Activated CD4-positive, alpha-beta memory T cell treated with anti-CD3 and anti-CD28 coated beads for 36 hours (primary cell): ENCODE results near the gene CHRNE. TPM values are rescaled to one million over a fixed set of nuclear protein-coding genes. Genes with fewer than 3 reads are reported as not detected.

ENCODE experiments used
- CTCF ChIA-PET: fragments of 350-600 bp; sonication (Branson Sonifier 250); formaldehyde crosslinking; loops from one replicate; lab custom pipeline; 2021; ENCODE audit warnings: antibody characterized with exemption, inconsistent platforms; lab: Charles Lee
- POLR2A ChIA-PET: fragments of 350-600 bp; sonication (Branson Sonifier 250); formaldehyde crosslinking; loops from one replicate; lab custom pipeline; 2021; ENCODE audit warnings: antibody characterized with exemption; lab: Charles Lee
- DNase-seq: peaks from one replicate; pipeline ENCODE4 v3.0.0-alpha.2; 2020
- H3K27ac Mint-ChIP-seq: one replicate; pipeline ENCODE4 v1.8.0; 2021; ENCODE audit warnings: mixed read lengths
- H3K27me3 Mint-ChIP-seq: one replicate; pipeline ENCODE4 v1.8.0; 2021; ENCODE audit warnings: mixed read lengths
- H3K36me3 Mint-ChIP-seq: one replicate; pipeline ENCODE4 v1.8.0; 2021; ENCODE audit warnings: mixed read lengths
- H3K4me1 Mint-ChIP-seq: one replicate; pipeline ENCODE4 v1.8.0; 2021; ENCODE audit warnings: low read depth, mixed read lengths
- H3K4me3 Mint-ChIP-seq: one replicate; pipeline ENCODE4 v1.8.0; 2021; ENCODE audit warnings: mild to moderate bottlenecking, mixed read lengths
- H3K9me3 Mint-ChIP-seq: one replicate; pipeline ENCODE4 v1.8.0; 2021; ENCODE audit warnings: mixed read lengths
- intact Hi-C: fragments of 100-400 bp; cut with micrococcal nuclease; formaldehyde crosslinking; loops from one replicate; pipeline ENCODE4 v1.15.1; 2023
- total RNA-seq, 2 experiments: library from RNA; stranded (reverse); gene quantifications; one replicate each; pipeline ENCODE4 v1.2.3, GENCODE V29; 2021

Gene CHRNE
- total RNA-seq, 2 experiments from 2014 or later, result 0.45 to 0.56 TPM

DNA sequence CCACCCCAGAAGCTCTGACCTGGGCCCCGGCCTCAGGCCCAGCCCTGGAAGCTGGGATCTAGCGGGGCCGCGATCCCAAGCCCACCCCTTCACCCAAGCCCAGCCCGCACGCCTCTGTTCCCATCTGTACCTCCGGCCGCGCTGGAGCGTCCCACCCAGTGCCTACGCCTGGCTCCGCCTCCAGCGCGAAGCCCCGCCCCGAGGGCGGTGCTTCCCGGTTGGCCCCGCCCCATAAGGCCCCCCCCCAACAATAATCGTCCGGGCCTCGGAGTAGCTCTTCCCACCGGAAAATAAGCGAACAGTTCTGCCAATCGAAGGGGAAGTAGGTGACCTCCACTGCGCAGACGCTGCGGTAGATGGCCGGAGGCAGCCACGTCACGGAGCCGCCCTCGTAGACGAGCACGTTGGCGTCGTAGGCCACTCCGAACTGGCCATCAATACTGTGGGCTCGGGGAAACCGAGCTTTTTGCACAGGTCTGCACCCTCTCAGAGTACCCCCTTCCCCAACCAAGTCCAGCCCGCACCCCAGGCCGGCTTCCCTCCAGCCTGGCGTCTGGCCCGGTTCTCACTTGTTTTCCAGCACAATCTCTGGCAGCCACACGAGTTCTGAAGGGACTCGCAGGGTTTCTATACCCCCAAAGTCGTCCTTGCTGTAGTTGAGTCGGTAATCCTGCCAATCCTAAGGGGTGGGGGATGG, 1.1 kb downstream of the CHRNE start:
- Mint-ChIP-seq H3K27ac (no peak overlapping the region), H3K36me3 (peaks cover 4% of the 10 kb centered on the region), H3K27me3 (peaks cover 1% of the 10 kb centered on the region), H3K4me3 (no peak overlapping the region), H3K9me3 (no peaks in the 10 kb centered on the region), H3K4me1 (peaks cover 36% of the 10 kb centered on the region)
- DNase-seq, result no peak
- POLR2A ChIA-PET, result interaction anchor here (1.0 to 3.5 kb wide), 3 partner anchors 38 to 111 kb away, joined by 3 to 15 read pairs (median 13); partner anchors contain the start of genes PFN1, RNF167 and SLC25A11
- CTCF ChIA-PET, result interaction anchor here (0.6 to 2.1 kb wide), 7 partner anchors 23 to 161 kb away, joined by 3 to 8 read pairs (median 4); partner anchors contain the start of genes GLTPD2 and SPAG7
- intact Hi-C loops, result loop anchor here (2.0 to 5.0 kb wide), 2 partner anchors 39 to 109 kb away; partner anchors contain the start of genes RNF167 and SLC25A11

DNA sequence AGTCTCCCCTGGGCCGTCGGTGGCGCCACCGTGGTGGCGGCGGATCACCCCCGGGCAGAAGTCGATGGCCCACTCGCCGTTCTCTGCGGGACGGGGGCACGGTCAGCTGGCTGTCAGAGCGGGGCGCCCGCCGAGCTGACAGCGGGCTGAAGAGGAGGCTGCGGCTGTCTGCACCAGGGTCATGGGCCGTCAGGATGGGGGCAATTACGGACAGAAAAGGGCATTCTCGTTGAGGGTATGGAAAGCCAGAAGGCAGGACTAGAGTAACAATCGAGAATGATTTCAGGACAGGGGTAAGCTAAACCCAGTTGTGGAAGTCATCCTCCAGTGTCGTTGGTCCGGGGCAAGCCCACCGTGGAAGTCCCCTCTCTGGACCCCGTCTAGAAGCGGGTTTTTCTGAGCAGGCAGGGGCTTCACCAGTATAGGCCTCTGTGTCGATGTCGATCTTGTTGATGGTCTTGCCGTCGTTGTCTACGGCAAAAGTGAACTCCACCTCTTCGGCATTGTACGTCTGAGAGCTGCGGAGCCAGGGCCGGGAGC, 1.7 kb downstream of the CHRNE start:
- H3K27ac Mint-ChIP-seq, result no peak overlapping the region
- POLR2A ChIA-PET, result interaction anchor here (1.0 to 3.5 kb wide), 3 partner anchors 39 to 111 kb away, joined by 3 to 15 read pairs (median 13); partner anchors contain the start of genes PFN1, RNF167 and SLC25A11
- H3K36me3 Mint-ChIP-seq, result peaks cover 4% of the 10 kb centered on the region
- no peaks in the 10 kb centered on the region for H3K9me3 Mint-ChIP-seq
- DNase-seq, result no peak
- peaks cover 1% of the 10 kb centered on the region for H3K27me3 Mint-ChIP-seq
- CTCF ChIA-PET, result interaction anchor here (0.6 to 2.1 kb wide), 5 partner anchors 33 to 118 kb away, joined by 3 to 10 read pairs (median 4); partner anchors contain the start of genes GLTPD2 and SPAG7
- H3K4me3 Mint-ChIP-seq, result peak overlapping the region; percentile 88
- H3K4me1 Mint-ChIP-seq, result peaks cover 36% of the 10 kb centered on the region
- intact Hi-C loops, result loop anchor here (5.0 kb wide), 1 partner anchor 109 kb away; no protein-coding TSS in a partner anchor

DNA sequence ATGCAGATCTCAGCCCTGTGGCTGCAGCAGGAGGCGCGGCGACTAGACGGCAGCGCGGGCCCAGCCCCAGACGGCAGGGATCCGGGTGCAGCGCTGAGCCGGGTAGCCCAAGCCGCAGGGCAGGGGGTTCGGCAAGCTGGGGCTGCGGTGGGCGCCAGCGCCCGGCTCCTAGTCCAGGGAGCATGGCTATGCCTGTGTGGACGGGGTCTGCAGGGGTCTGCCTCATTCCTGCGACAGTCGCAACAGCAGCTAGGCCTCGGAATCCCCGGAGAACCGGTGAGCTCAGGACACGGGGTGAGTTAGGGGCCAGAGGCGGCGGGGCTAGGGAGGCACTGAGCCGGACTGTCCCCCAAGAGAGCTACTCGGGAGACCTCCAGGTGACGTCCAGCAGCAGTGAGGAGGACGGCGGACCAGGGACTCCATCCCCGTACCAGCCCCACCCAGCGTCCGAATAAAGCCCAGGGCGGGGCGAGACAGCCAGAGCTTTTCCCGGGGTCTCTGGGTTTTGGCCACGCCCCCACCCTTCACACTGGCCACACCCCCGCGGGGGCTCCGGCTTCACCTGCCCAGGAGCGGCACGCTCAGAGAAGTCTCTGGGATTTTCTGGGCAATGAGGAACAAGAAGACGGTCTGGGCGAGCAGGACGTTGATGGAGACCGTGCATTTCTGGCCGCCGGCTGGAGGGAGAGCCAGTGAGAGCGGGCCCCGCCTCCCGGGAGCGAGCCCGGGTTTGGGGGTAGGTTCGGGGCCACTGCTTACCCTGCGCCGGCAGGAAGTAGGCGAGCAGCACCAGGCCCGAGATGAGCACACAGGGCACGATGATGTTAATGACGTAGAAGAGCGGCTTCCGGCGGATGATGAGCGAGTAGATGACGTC, 2.4 kb downstream of the CHRNE start:
- intact Hi-C loops, result loop anchor here (5.0 kb wide), 1 partner anchor 108 kb away; no protein-coding TSS in a partner anchor
- peaks cover 36% of the 10 kb centered on the region for H3K4me1 Mint-ChIP-seq
- peaks cover 1% of the 10 kb centered on the region for H3K27me3 Mint-ChIP-seq
- H3K9me3 Mint-ChIP-seq, result no peaks in the 10 kb centered on the region
- CTCF ChIA-PET, result interaction anchor here (1.1 to 2.1 kb wide), 7 partner anchors 9 to 198 kb away, joined by 3 to 11 read pairs (median 6); partner anchors contain the start of genes ARRB2 and CAMTA2
- DNase-seq, result peak; percentile 71
- peaks cover 10% of the 10 kb centered on the region for H3K36me3 Mint-ChIP-seq
- POLR2A ChIA-PET, result interaction anchor here (0.7 to 3.5 kb wide), 7 partner anchors 39 to 191 kb away, joined by 3 to 15 read pairs (median 4); partner anchors contain the start of genes GLTPD2, MED11, PFN1 and RNF167
- H3K27ac Mint-ChIP-seq, result peak overlapping the region; percentile 23
- peak overlapping the region; percentile 88 for H3K4me3 Mint-ChIP-seq

DNA sequence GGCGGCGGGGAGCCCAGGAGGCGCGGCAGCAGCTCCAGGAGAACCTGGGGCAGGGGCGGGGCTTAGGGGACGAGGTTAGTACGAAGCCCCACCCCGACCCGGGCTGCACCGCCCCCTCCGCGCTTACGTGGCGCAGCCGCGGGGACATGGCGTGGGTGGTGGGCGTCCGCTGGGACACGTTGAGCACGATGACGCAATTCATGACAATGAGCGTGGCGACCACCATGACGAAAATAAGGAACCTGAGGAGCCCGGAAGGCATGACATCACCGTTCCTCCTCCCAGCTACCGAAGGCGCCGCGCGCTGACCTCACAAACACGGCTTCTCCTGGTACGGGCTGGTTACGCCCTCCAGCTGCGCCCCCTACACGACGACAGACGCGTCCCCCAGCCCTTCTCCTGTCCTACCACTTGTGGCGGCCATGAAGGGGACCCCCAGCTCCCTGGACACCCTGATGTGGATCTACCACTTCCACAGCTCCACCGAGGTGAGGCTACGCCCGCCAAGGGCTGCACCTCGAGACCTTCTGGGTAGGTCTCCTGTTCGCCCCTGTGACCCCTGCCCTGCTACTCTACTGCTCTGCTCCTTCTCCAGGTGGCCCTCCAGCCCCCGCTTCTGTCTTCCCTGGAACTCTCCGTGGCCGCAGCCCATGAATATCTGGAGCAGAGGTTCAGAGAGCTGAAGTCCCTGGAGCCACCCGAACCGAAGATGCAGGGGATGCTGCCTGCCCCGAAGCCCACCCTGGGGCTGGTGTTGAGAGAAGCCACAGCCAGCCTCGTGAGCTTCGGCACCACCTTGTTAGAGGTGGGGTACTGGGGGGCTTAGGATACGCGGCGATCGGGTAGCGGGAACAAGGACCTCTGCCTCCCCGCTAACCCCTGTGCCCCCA, 3.3 kb downstream of the CHRNE start, which contains the start of gene C17orf107:
TSS of gene C17orf107 (plus strand) at position 196 of the 890 bp plus-strand sequence. CDS start at position 423, 227 bp downstream.
- H3K4me1 Mint-ChIP-seq, result peaks cover 36% of the 10 kb centered on the region
- ChIA-PET POLR2A (interaction anchor here (0.6 to 3.5 kb wide), 12 partner anchors 40 to 253 kb away, joined by 3 to 15 read pairs (median 3); partner anchors contain the start of genes GLTPD2, MED11, PFN1 and RNF167), CTCF (interaction anchor here (0.6 to 2.1 kb wide), 9 partner anchors 10 to 198 kb away, joined by 3 to 11 read pairs (median 5); partner anchors contain the start of genes ARRB2, CAMTA2, RNF167 and SLC25A11)
- peak within 1 kb of the TSS; percentile 88 for H3K4me3 Mint-ChIP-seq
- peaks cover 1% of the 10 kb centered on the region for H3K27me3 Mint-ChIP-seq
- H3K27ac Mint-ChIP-seq, result peak within 1 kb of the TSS; percentile 77
- peak; percentile 98 for DNase-seq
- intact Hi-C loops, result loop anchor here (5.0 kb wide), 1 partner anchor 107 kb away; no protein-coding TSS in a partner anchor
- no peaks in the 10 kb centered on the region for H3K9me3 Mint-ChIP-seq
- H3K36me3 Mint-ChIP-seq, result peaks cover 14% of the 10 kb centered on the region

DNA sequence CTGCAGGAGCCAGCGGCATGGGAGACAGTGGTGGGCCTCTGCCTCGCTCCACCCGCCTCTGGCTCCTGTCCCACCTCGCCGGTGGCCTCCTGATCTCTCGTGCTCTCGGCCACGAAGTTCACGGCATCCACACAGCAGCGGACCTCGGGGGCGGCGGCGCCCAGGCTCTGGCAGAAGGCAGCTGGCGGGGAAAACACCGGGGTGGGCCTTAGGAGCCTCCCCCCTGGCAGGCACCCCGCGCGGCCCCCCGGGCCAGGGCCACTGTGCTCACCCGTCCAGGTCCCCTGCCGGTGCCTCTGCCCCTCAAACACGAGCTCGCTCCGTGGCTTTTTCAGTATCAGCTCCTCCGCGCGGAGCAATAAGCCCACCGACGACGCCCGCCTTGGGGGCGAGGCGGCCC, 4.0 kb downstream of the CHRNE start:
- H3K27me3 Mint-ChIP-seq, result peaks cover 1% of the 10 kb centered on the region
- H3K9me3 Mint-ChIP-seq, result no peaks in the 10 kb centered on the region
- peaks cover 14% of the 10 kb centered on the region for H3K36me3 Mint-ChIP-seq
- H3K27ac Mint-ChIP-seq, result no peak overlapping the region
- ChIA-PET CTCF (interaction anchor here (0.6 to 2.1 kb wide), 6 partner anchors 11 to 137 kb away, joined by 4 to 11 read pairs (median 6); partner anchors contain the start of genes RNF167 and SLC25A11), POLR2A (interaction anchor here (0.8 to 3.5 kb wide), 7 partner anchors 41 to 252 kb away, joined by 3 to 15 read pairs (median 3); partner anchors contain the start of genes GLTPD2, PFN1, RNF167 and SLC25A11)
- H3K4me3 Mint-ChIP-seq, result peak overlapping the region; percentile 54
- DNase-seq, result no peak
- peaks cover 36% of the 10 kb centered on the region for H3K4me1 Mint-ChIP-seq
- intact Hi-C loops, result no loop called here

DNA sequence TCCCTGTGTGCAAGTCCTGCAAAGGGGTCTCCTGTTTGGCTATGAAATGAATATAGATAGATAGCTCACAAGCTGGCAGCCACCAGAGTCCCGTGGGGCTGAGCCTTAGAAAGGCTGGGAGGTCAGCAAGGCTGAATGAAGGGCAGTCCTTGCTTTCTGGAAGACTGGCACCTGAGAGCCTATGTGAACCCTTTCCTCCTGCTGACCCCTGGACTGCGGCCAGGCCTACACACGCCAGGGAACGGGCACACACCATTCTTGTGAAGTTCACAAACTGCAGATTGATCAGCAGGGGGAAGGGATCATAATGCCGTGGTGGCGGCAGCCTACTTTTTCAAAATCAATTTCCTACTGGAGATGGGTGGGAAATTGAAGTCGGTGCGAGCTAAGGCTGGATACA, 4.5 kb downstream of the CHRNE start:
- Mint-ChIP-seq H3K4me3 (peak overlapping the region; percentile 54), H3K9me3 (no peaks in the 10 kb centered on the region), H3K36me3 (peaks cover 14% of the 10 kb centered on the region), H3K4me1 (peaks cover 32% of the 10 kb centered on the region), H3K27ac (no peak overlapping the region), H3K27me3 (peaks cover 1% of the 10 kb centered on the region)
- ChIA-PET CTCF (interaction anchor here (1.0 to 1.4 kb wide), 3 partner anchors 11 to 109 kb away, joined by 3 to 5 read pairs (median 4); partner anchors contain the start of genes RNF167 and SLC25A11), POLR2A (interaction anchor here (3.5 kb wide), 1 partner anchor 41 kb away, joined by 15 read pairs; the partner anchor contains the start of genes RNF167 and SLC25A11)
- intact Hi-C loops, result no loop called here
- DNase-seq, result no peak

DNA sequence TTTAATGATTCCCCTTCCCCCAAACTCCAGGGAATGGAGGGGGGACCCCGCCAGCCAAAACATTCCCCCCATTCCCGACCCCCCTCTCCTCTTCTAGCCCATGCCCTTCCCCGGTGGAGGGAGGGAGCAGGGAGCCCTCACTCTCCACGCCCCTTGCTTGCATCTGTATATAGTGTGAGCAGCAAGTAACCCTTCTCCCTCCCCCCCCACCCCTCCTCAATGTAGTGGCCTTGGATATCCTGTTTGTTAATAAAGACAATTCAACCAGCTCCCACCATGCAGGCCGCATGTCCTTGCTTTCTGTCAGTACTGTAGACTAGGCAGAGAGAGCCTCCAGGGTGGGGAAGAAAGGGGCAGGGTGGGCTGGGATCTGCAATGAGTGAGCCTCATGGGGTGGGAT, 5.1 kb downstream of the CHRNE start:
- DNase-seq, result no peak
- Mint-ChIP-seq H3K4me3 (no peak overlapping the region), H3K27ac (no peak overlapping the region), H3K36me3 (peaks cover 14% of the 10 kb centered on the region), H3K27me3 (peaks cover 1% of the 10 kb centered on the region), H3K9me3 (no peaks in the 10 kb centered on the region), H3K4me1 (peaks cover 27% of the 10 kb centered on the region)
- CTCF ChIA-PET, result interaction anchor here (1.0 to 1.4 kb wide), 2 partner anchors 10 to 108 kb away, joined by 3 to 4 read pairs; no protein-coding TSS in a partner anchor
- POLR2A ChIA-PET, result no interaction called here
- intact Hi-C loops, result no loop called here

DNA sequence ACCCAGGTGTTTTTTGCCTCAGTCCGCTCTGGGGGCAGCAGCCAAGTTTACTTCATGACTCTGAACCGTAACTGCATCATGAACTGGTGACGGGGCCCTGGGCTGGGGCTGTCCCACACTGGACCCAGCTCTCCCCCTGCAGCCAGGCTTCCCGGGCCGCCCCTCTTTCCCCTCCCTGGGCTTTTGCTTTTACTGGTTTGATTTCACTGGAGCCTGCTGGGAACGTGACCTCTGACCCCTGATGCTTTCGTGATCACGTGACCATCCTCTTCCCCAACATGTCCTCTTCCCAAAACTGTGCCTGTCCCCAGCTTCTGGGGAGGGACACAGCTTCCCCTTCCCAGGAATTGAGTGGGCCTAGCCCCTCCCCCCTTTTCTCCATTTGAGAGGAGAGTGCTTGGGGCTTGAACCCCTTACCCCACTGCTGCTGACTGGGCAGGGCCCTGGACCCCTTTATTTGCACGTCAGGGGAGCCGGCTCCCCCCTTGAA, 5.7 kb downstream of the CHRNE start:
- H3K36me3 Mint-ChIP-seq, result peaks cover 14% of the 10 kb centered on the region
- H3K4me3 Mint-ChIP-seq, result no peak overlapping the region
- ChIA-PET CTCF (interaction anchor here (1.0 to 1.4 kb wide), 3 partner anchors 9 to 107 kb away, joined by 3 to 4 read pairs (median 3); no protein-coding TSS in a partner anchor), POLR2A (no interaction called here)
- no peak for DNase-seq
- H3K9me3 Mint-ChIP-seq, result no peaks in the 10 kb centered on the region
- peaks cover 1% of the 10 kb centered on the region for H3K27me3 Mint-ChIP-seq
- intact Hi-C loops, result no loop called here
- peaks cover 21% of the 10 kb centered on the region for H3K4me1 Mint-ChIP-seq
- H3K27ac Mint-ChIP-seq, result no peak overlapping the region

DNA sequence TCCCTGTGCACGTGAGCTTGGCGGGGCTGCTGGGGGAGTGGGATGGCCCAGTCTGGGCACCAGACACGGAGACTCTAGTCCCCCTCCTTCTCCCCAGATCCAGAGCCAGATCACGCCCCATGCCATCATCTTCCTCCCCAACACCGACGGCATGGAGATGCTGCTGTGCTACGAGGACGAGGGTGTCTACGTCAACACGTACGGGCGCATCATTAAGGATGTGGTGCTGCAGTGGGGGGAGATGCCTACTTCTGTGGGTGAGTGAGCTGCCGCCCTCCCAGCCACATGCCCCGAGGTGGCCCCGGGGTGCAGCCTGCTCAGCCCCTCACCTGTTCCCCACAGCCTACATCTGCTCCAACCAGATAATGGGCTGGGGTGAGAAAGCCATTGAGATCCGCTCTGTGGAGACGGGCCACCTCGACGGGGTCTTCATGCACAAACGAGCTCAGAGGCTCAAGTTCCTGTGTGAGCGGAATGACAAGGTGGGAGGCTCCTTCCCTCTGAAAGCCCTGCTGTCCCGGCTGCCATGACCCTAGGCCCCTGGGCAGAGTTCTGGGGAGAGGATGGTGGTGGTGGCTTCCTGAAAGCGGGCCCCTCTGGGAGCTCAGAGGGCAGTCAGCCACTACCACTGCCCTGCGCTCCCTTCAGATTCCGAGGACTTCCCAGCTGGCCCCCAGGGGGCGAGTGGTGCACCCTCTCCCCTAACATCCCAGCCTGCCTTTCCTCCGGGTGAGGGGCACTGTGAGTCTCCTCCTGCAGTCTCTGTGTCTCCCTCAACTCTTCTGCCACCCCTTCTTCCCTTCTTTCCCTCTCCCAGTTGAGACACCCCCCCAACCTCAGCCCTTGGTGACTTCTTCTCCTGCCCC, 6.3 kb downstream of the CHRNE start:
- CTCF ChIA-PET, result interaction anchor here (1.0 kb wide), 1 partner anchor 106 kb away, joined by 3 read pairs; no protein-coding TSS in a partner anchor
- peaks cover 19% of the 10 kb centered on the region for H3K4me1 Mint-ChIP-seq
- no peak overlapping the region for H3K4me3 Mint-ChIP-seq
- intact Hi-C loops, result no loop called here
- peaks cover 14% of the 10 kb centered on the region for H3K36me3 Mint-ChIP-seq
- no peak overlapping the region for H3K27ac Mint-ChIP-seq
- no peaks in the 10 kb centered on the region for H3K9me3 Mint-ChIP-seq
- POLR2A ChIA-PET, result no interaction called here
- H3K27me3 Mint-ChIP-seq, result peaks cover 1% of the 10 kb centered on the region
- no peak for DNase-seq
